CD4-positive, alpha-beta T cell treated with Interferon gamma for 1 hour (primary cell): ENCODE measurements around the gene ERCC6L2.

Experiments
- DNase-seq: peaks from one replicate; pipeline ENCODE4 v3.0.0-alpha.2; 2020

The ERCC6L2 gene

DNA sequence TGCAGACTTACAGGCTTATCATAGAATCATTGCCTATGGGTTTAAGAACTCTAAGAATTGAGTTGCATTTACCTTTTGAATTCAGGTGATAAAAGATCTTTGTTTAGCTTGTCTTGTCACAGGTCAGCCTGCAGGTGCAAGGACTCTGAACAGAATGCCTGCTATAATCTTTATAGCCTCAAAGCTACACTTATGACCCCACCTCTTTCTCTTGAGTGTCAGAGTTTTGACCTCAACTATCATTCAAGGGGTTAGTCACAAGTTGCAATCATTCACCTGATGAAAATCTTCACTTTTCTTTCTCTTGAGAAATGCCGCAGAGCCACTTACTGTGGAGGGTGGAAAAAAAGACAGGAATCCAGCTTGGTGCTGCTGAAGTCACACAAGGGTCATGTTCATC is 49.5 kb downstream of the ERCC6L2 start:
- no peak for DNase-seq

DNA sequence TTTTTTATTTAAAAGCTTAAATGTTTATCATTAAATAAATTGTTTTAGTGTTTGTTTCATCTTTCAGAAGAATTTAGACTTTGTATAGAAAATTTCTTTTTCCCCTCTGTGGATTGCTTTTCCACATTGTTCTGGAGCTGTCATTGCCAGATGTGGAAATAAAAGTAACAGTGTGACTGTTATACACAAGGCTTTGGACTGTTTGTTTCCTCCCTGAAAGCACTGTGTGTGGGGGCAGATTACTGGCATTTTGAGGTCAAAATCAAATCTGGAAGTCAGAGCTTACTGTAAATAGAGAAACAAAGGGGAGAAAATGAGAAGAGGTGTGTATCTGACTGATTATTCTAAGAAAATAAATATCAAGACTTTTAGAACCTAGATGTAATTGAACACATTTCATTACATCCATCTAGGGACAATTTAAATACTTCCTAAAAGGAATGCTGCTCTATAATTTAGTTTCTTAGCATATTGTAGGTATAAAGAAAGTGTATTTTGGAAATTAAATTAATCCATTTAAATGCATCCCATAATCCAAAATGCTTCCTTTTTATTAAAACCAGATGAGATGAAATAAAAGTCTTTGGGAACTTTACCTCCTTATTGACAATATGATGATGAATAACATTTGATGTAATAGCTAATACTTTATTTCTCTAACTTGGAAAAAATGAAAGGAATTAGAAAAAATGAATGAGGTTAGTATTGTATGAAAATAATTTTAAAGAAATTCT is 51.9 kb downstream of the ERCC6L2 start:
- no peak for DNase-seq

DNA sequence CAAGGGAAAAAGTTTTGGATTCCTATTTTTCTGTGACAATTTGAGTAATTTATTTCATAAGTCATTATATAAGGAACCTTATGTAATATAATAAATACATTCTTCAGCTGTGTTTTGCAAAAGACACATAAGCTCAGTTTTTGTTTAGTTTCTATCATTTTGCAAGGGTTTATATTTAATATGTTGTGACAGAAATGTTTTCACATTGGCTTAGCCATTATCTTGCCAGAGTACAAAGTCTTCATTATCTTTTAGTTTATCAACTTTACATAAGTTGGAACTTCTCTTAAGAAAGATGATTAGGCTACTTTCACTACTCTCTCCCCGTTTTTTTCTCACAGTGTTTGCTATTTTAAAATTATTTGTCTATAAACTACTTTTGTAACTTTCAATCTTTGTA is 54.8 kb downstream of the ERCC6L2 start:
- no peak for DNase-seq

DNA sequence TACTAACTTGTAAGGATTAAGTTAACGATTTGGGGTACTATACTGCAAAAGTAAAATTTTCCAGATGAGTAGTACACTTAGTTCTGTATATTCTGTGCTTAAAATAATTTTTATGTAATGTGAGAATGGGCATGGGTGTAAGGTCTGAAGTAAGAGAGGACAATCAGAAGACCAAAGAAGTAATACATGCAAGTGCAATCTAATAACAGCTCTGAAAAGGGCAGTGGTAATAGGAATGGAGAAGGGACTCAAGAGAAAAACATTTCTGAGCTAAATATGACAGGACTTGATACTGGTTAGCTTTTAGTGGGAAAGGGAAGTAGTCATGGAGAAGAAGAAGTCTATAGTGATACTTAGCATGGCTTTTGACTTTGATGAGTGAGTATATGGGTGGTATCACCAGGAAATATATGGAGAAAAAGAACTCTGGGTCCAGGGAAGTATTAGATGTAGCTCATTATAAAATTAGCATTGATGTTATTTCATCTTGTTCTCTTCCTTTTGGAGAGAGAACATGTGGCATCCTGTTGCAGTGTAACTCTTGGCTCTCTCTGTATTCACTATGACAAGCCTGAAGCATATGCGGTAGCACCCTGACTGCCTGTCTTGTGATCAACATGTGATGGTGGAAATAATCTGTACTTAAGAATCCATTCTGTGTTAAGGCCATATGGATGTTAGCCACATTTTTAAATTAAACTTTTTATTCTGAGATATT is 60.5 kb downstream of the ERCC6L2 start:
- DNase-seq, result no peak

DNA sequence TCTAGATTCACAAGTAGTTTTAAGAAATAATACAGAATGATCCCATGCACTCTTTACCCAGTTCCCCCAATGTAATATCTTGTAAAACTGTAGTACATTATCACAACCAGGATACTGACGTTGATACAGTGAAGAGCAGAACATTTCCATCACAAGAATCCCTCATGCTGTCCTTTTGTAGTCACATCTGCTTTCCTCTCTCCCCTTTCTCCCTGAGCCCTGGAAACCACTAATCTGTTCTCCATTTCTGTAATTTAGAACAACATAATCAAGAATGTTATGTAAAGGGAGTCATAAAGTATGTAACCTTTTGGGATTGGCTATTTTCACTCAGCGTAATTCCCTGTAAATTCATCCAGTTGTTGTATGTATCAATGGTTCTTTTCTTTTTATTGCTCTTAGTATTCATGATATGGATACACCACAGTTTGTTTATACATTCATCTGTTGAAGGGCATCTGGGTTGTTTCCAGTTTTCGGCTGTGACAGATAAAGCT is 61.1 kb downstream of the ERCC6L2 start:
- DNase-seq, result no peak

DNA sequence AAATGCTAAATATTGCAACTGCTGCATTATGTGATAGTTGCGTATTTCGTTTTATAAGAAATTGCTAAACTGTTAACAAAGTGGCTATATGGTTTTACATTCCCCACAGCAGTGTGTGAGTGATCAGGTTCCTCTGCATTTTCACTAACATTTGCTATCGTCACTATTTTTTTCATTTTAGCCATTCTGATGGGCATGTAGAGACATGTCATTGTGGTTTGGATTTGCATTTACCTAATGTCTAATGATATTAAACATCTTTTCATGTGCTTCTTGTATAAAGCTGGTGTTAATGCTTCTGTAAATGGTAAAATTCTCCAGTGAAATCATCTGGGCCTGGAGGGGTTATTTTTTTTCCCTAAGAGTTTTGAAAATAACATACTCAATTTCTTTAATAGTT is 61.6 kb downstream of the ERCC6L2 start:
- DNase-seq, result no peak

DNA sequence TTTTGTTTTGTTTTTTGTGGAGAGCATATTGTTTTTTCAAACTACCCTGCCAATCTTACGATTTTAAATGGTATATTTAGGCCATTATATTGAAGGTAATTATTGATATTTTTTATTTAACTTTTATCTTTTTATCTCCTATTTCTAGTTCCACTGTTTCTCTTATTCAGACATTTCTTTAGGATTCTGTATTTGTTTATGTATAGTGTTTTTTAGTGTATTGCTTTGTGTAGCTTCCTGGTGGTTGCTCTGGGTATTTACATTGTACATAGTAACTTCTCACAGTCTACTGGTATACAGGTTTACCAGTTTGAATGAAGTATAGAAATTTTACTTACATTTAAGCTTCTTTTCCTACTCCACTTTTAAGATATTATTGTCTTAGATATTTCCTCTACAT is 63.2 kb downstream of the ERCC6L2 start:
- no peak for DNase-seq

DNA sequence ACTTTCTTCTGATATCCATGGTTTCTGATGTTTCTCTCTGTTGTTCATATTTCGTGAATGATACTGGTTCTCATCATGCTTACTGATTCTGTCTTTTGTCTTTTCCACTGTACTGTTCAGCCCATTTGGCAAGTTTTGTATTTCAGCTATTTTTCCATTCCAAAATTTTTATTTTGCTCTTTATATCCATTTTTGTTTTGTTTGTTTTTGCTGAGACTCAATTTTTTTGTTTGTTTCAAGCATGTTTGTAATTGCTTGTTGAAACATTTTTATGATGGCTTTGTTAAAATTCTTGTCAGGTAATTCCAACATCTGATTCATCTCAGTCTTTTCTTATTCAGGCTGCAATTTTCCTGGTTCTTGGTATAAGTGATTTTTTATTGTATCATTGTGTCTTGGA is 64.0 kb downstream of the ERCC6L2 start:
- DNase-seq, result no peak

DNA sequence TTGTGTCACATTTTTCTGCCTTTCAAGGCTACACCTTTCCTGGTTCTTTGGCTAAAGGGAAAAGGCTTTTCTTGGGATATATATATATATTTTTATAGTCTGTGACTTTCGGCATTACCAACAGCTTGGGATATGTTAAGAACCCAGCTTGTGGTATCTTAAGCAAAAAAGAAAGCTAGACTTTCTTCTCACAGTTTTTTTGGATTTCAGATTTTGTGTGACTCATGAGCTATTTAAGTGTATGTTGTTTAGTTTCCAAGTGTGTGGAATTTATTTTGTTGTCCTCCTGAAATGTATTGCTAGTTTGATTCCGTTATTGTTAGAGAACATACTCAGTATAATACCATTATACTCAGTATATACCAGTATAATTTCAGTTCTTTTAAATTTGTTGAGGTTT is 64.8 kb downstream of the ERCC6L2 start:
- DNase-seq, result no peak

DNA sequence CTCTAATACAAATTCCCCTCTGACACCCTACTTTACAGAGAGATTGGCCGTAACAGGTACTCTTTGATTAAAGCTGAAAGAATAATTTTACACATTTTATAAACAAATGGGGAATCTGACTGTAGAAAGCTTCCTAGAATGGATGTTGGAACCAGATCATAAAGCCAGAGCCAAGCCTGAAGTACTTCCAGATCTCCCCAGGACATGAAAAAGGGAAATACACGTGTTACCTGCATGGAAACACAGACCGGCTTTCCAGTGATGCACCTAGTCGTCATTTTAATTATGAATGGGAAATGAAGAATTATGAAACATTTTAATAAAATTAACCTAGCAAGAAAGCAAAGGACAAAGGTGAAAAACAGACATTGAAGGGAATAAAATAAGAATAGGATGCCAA is 66.5 kb downstream of the ERCC6L2 start:
- DNase-seq, result no peak

DNA sequence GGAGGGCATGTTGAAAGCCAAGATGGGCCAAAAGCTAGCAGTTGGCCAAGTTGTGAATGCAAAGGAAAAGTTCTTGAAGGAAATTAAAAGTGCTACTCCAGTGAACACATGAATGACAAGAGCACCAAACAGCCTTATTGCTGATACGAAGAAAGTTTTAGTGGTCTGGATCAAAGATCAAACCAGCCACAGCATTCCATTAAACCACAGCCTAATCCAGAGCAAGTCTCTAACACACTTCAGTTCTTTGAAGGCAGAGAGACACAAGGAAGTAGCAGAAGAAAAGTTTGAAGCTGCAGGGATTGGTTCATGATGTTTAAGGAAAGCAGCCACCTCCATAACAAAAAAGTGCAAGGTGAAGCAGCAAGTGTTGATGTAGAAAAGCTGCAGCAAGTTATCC is 71.6 kb downstream of the ERCC6L2 start:
- DNase-seq, result no peak

DNA sequence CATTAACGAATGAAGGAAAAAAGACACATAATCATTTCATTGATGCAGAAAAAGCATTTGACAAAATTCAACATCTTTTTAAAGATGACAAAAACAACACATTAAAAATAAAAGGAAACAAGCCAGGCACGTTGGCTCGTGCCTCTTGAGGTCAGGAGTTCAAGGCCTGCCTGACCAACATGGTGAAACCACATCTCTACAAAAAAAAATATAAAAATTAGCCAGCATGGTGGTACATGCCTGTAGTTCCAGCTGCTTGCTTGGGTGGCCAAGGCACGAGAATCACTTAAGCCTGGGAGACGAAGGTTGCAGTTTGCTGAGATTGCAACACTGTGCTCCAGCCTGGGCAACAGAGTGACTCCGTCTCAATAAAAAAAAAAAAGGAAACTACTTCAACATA is 77.0 kb downstream of the ERCC6L2 start:
- DNase-seq, result no peak

DNA sequence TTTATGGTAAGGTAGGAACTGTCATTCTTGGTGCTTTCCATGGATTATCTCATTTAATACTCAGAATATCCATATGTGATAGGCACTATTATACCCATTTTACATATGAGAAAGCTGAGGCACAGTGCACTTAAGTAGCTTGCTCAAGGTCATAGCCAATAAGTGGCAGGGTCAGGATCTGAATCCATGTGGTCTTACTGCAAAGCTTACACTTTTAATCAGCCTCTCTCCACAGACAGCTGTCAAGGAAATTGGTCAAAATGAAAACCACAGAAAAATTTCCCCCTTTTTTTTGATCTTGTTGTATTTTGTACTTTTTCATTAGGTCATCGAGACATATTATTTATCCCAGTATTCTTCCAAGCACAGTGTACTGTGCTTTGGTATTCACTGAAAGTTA is 78.5 kb downstream of the ERCC6L2 start:
- DNase-seq, result no peak

DNA sequence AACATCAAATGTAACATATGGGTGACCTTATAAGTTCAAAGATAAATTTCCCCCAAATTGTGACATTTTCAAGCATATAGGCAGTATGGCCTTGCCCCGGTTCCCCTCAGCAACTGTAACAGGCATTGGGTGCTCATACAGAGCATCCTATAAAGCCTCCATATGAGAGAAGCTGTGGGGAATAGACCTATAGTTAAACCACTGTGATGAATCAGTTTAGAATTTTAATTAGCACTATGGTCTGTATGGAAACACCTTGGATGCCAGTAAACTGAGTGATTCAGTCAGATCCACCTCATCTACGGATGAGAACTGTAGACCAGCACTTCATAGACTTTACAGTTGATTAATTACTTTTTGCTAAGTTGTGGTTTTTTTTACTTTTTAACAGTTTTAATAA is 79.4 kb downstream of the ERCC6L2 start:
- no peak for DNase-seq

DNA sequence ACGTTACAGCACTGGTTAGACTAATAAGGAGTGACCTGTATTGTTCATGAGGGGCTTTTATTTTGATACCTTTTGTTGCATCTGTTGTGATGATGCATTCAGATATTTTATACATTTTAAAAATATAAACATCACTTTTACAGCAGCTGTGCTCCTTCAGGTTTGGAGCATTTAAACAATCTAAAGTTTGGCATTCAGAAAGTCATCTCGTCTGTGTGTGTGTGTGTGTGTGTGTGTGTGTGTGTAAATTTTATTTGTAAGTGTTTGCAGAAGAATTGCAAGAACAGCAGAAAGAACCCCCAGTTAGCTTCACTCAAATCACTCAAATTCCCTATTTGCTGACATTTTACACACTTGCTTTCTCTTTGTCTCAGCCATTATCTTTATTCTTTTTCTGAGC is 87.4 kb downstream of the ERCC6L2 start:
- no peak for DNase-seq

DNA sequence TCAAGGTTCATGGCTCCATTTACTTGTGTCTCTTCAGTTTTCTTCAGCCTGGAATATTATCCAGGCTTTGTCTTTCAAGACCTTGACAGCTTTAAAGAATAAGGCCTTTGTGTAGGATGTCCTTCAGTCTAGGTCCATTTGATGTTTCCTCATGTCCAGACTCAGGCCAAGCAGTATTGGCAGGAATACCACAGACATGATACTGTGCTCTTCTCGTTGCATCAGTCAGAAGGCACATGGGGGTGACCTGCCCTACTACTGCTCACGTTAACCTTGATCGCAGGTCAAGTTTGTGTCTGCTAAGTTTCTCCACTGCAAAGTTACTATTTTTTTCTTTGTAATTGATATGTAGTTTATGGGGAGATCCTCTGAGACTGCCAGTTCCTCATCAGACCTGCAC is 88.2 kb downstream of the ERCC6L2 start:
- DNase-seq, result no peak

DNA sequence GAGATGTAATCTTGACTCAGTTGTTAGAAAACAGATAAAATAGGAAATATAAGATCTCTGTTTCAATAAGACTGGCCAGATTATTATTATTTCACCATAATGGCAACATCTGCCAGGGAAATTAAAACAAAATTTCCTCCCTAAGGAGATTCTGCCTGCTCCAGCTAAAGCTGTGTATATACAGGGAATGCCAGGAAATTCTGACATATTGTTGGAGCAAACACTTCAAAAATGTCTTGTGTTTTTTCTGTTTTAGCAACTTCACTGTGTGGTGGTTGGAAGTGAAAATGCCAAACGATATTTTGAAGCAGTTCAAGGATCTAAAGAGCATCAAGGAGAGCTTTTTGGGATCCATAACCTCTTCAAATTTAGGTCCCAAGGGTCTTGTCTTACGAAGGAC is 90.8 kb downstream of the ERCC6L2 start:
- DNase-seq, result no peak

DNA sequence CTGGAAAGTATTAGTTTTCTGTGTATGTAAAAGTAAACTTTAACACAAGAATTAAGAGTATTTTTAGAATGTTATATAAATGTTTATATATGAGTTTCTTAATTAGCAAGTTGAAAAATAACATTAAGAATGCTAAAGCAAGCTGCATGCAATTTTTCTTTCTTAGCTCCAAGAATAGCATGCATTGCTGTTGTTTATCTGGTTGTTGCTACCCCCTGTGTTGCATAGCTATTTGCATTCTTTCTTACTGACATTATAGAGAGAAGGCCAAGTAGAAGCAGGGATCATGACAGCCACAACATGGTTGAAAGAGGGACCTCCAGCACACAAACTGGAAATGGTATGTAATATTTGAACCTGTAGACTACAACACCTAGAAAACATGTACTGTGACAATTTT is 94.8 kb downstream of the ERCC6L2 start:
- no peak for DNase-seq

DNA sequence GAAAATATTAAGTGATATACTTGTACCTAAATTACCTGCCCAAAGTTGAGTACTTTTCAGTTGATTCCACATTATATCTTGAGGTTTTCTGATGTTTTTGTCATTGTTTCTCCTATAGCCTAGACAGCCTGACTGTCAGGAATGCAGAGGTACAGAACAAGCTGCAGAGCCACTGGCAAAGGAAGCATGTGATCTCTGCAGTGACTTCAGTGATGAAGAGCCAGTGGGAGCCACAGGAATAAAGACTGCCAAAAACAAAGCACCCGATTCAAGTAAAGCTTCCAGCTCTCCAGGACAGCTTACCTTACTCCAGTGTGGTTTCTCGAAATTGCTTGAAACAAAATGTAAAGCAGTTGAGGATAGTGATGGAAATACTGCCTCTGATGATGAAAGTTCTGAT is 96.3 kb downstream of the ERCC6L2 start:
- no peak for DNase-seq

DNA sequence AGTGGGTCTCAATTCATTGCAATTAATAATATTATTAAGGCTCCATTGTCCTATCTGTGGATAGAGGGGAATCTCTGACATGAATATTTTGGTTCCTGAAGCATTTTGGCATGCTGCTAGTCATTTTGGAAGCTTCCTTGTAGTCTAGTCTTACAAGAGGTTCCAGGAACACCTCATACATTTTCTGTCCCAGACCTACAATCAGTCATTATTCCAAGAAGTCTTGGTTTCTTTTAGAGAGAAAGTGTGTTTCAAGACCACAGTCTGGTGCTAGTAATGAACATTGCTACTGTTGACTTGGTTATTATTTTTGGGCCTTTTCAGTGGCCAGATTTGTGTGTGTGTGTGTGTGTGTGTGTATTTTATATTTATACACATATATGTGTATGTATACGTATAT is 98.9 kb downstream of the ERCC6L2 start:
- DNase-seq, result no peak

DNA sequence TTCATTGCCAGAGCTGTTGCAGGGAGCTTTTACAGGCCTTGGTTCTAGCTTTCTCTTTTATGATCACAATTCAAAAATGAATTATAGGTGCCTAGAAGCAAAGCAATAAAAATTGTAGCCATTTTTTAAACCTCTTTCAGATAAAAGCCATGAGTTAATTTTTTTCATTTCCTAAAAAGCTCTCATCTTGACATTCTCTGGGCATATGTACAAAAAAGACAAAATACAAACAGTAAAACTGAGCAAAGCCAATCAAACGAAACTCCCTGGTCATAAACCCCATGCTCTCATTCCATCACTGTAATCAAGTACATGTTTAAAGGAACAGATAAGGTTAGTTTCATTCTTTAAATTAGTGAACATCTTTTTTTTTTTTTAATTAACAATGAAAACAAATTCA is 101.9 kb downstream of the ERCC6L2 start:
- DNase-seq, result no peak

DNA sequence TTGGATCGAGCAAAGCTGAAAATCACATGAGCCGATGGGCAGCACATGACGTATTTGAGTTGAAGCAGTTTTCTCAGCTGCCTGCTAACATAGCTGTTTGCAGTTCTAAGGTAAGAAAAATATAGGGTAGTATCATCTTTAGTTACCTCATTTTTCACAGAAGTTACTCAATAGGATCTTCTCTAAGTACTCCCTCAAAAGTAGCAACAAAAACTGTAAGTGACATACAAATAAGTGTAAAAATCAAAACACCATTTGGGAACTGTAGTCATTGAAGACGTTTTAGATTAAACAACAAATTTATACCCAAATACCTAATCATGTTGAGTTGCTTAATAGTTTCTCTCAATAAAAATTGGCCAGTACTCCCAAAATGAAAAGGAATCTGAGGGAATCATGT is 102.6 kb downstream of the ERCC6L2 start:
- DNase-seq, result no peak

DNA sequence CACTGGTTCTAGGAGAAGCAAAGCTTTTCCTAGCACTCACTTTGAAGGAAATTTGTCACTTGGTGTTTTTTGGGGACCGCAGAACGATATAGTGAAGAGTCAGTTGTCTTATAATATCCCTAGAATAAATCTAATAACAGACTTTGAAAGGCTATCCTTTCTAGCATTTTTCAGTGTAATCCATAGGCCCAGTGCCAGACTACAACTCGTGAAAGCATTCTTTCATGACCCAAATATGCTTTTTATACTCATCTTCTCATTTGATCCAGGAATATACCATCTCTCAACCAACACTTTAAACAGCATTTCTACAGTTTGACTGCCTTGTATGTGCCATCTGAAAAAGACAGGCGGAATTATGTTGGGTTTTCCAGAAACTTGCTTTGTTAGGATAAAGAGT is 104.0 kb downstream of the ERCC6L2 start:
- no peak for DNase-seq

DNA sequence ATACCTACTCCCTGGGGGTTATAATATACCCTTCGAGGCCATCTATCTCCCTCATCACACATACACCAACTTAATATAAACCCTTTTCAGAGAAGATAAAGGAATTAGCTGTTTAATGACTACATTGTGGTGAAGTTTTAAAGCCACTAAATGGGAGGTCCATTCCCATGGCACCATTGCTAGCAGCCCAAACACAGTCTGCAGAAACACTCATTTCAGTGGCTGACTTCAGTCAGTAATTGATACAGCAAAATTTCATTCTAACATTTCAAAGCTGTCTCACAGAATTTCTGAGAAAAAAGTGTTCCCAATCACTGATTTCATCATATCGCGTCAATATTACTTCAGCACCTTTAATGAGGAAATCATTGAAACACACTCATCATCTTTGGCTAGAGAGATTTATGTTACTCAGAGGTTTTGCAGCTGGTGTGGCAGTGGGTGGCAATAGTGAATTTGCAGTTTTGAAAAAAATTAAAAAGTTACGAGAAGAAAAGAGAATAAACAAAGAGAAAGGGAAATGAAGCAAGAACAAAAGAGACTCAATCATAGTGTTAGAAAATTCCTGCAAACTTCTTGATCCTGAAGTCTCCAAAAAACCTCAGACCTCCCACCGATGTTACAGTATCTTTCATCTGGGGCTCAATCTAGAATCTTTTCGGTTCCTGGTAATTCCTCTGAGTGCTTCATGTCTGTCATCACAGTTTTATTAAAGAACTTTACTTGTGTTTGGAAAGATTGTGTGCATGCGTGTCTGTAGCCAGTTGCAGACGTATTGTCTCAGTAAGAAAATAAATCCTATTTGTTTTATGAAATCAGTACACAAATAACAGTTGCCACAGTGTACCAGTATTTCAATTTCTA is 105.0 kb downstream of the ERCC6L2 start:
- no peak for DNase-seq
